Ovary (tissue), 9 donors: ENCODE measurements around the gene DMRTC1. TPM values are rescaled to one million over a fixed set of nuclear protein-coding genes. Genes with fewer than 3 reads are reported as not detected.
"Not testable (repeated sequence)": the region's sequence is repeated elsewhere in the genome, so short reads cannot be mapped to it uniquely, and the experiment has no call there.

ENCODE experiments used
- DNase-seq, 5 donors: peaks; one replicate each; pipeline ENCODE4 v3.0.0-alpha.2; 2019 to 2020
- H3K27ac ChIP-seq, 2 donors: fragments of 200-600 bp; one replicate each; pipeline versions ENCODE4 v1.5.1 to v1.8.0; 2019 to 2022
- H3K27me3 ChIP-seq: fragments of 200-600 bp; one replicate; pipeline ENCODE4 v1.8.0; 2022
- H3K36me3 ChIP-seq: fragments of 200-600 bp; sonication (generic); one replicate; pipeline ENCODE4 v1.5.1; 2019
- H3K4me1 ChIP-seq: one replicate; pipeline ENCODE4 v1.8.1; 2013; ENCODE audit warnings: mild to moderate bottlenecking, moderate library complexity; ENCODE audit not compliant: insufficient read depth
- H3K4me3 ChIP-seq: fragments of 200-600 bp; sonication (generic); one replicate; pipeline ENCODE4 v1.5.1; 2017
- H3K9me3 ChIP-seq, 2 donors: fragments of 200-600 bp in 1 of 2; sonication (generic) in 1 of 2; one replicate each; pipeline versions ENCODE4 v1.5.1 to v1.8.1; 2013 to 2019; ENCODE audit warnings: mild to moderate bottlenecking in 1 of 2, moderate library complexity in 1 of 2
- WGBS, 3 donors: extraction: QIAGEN DNeasy Blood & Tissue Kit in 1 of 3; methylation state at CpG; one replicate each; pipeline versions ENCODE4 v1.1.5 to v1.1.7; 2013 to 2017; 5-methylcytosine and 5-hydroxymethylcytosine counted together
- intact Hi-C, 4 donors: fragments of 100-400 bp; cut with DNase I; formaldehyde crosslinking; loops; one replicate each; pipeline versions ENCODE4 v1.11.0 to v1.15.1; 2022 to 2023
- polyA plus RNA-seq, 2 donors: library from polyadenylated mRNA; stranded (reverse); fragments of 200-250 nt in 1 of 2; fragments of 350-450 nt in 1 of 2; fragmentation: Illumina TruSeq in 1 of 2; extraction: RNeasy Lipid Tissue Mini Kit (QIAGEN cat#74804) in 1 of 2; gene quantifications; one replicate each; pipeline ENCODE4 v1.2.3, GENCODE V29; 2013 to 2014
- total RNA-seq, 7 donors: library from RNA; depleted of rRNA in 2 of 7; stranded (reverse); fragments of >200 nt in 2 of 7; fragmentation: NEBNext Ultra II Directional in 3 of 7; extraction: Animal tissue kit (Norgen Biotek cat#: 25700) in 3 of 7; gene quantifications; one replicate each; pipeline versions ENCODE4 v1.1.0 to v1.2.4, GENCODE V29; 2016 to 2023
- donor health status: DM: no; HTN: no; CAD: no; lungs with moderate emphysema.
- donor health status: DM: no; HTN: no; CAD: no.
- donor health status: Bipolar disorder and iron deficiency.
- donor health status: DM: yes; HTN: yes; CAD: no.
- donor health status: DM: no; HTN: no; CAD: no.
- donor health status: DM: yes; HTN: yes; CAD: no.

DMRTC1 gene
- total and polyA plus RNA-seq, 9 donors = 0.34 to 2.0 (median 1.0) TPM; not detected in 2

GRCh38 chrX:72916096-72916495 is 27.5 kb downstream of the DMRTC1 start:
- H3K36me3 ChIP-seq, H3K27me3 ChIP-seq, H3K27ac ChIP-seq, H3K4me1 ChIP-seq, H3K9me3 ChIP-seq, DNase-seq, H3K4me3 ChIP-seq, intact Hi-C loops: not testable (repeated sequence)
- 78 to 92% (median 84%) methylated on average over 2 to 3 of the region's 5 CpGs for WGBS, 3 donors

DNA sequence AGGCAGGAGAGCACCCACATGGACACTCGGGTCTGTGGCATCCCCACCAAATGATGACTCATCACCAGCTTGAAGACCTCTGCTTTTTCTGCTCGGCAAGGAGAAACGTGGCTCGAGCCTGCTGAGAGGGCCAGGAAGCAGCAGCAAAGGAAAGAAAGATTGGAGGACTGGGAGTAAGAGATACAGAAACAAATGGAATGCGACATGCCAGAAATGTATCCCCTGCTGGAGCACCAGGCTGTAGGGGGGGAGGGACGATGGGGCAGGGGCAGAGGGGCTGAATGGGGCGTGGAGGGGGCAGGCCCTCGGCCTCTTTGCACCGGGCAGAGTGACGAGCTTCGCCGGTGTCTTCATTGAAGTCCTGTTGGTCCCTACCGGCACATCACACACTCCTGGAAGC is 31.3 kb downstream of the DMRTC1 start, which contains the start of gene FAM236C:
TSS of gene FAM236C (plus strand) at position 301 of the 400 bp plus-strand sequence. CDS start 100 bp downstream, outside the sequence.
- H3K27me3 ChIP-seq, DNase-seq, H3K9me3 ChIP-seq, H3K36me3 ChIP-seq, H3K4me1 ChIP-seq, intact Hi-C loops, H3K4me3 ChIP-seq, H3K27ac ChIP-seq: not testable (repeated sequence)
- WGBS, 3 donors = no CpG with 5 or more reads among the region's 13 CpGs

DNA sequence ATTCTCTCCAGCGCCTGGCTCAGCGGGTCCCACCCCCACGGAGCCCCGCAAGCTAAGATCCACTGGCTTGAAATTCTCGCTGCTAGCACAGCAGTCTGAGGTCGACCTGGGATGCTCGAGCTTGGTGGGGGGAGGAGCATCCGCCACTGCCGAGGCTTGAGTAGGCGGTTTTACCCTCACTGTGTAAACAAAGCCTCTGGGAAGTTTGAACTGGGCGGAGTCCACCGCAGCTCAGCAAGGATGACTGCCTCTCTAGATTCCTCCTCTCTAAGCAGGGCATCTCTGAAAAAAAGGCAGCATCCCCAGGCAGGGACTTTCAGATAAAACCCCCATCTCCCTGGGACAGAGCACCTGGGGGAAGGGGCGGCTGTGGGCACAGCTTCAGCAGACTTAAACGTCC is 53.9 kb downstream of the DMRTC1 start:
- H3K36me3 ChIP-seq, H3K4me1 ChIP-seq, H3K27me3 ChIP-seq, H3K9me3 ChIP-seq, intact Hi-C loops, DNase-seq, H3K27ac ChIP-seq, H3K4me3 ChIP-seq: not testable (repeated sequence)
- no CpG with 5 or more reads among the region's 14 CpGs for whole genome bisulfite sequencing, 3 donors

- H3K9me3 ChIP-seq, H3K4me1 ChIP-seq, H3K4me3 ChIP-seq, H3K27ac ChIP-seq, H3K36me3 ChIP-seq, intact Hi-C loops, DNase-seq, H3K27me3 ChIP-seq: not testable (repeated sequence)
- WGBS, 3 donors = no CpG with 5 or more reads among the region's 2 CpGs
Measured at GRCh38 chrX:72882898-72883297, 60.7 kb downstream of the DMRTC1 start.

DNA sequence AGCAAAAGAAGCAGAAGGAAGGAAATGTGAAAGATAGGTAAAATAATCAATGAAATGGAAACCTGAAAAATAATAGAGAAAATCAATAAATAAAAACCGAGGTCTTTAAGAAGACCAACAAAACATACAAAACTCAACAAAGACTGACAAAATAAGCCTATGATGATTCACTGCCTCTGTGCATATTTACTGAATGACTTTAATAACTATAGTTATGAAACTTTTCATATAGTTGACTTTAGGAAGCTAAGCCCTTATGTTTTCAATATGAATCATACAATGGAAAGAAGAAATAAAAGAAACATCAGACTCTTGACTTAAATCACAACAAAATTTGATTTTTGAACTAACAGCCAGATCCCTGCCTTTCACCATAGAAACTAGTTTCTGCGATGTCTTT is 106.1 kb downstream of the DMRTC1 start:
- H3K27ac ChIP-seq, H3K36me3 ChIP-seq, H3K4me1 ChIP-seq, H3K9me3 ChIP-seq, H3K4me3 ChIP-seq, H3K27me3 ChIP-seq, intact Hi-C loops, DNase-seq: not testable (repeated sequence)
- WGBS, 3 donors = no CpG with 5 or more reads among the region's 2 CpGs

DNA sequence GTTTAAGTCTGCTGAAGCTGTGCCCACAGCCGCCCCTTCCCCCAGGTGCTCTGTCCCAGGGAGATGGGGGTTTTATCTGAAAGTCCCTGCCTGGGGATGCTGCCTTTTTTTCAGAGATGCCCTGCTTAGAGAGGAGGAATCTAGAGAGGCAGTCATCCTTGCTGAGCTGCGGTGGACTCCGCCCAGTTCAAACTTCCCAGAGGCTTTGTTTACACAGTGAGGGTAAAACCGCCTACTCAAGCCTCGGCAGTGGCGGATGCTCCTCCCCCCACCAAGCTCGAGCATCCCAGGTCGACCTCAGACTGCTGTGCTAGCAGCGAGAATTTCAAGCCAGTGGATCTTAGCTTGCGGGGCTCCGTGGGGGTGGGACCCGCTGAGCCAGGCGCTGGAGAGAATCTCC is 112.9 kb downstream of the DMRTC1 start:
- DNase-seq, H3K4me3 ChIP-seq, H3K27me3 ChIP-seq, intact Hi-C loops, H3K9me3 ChIP-seq, H3K27ac ChIP-seq, H3K36me3 ChIP-seq, H3K4me1 ChIP-seq: not testable (repeated sequence)
- WGBS, 3 donors = no CpG with 5 or more reads among the region's 13 CpGs

Other genes with a start within 250 kb of the DMRTC1 start
- 10 to 100 TPM in 4 of 7 donors, 1 to 10 TPM in 3; 7.5 to 14.8 (median 10.1) TPM for gene PHKA1, start 229.5 kb downstream of the DMRTC1 start, total RNA-seq
- 1 to 10 TPM; 4.6 to 7.5 TPM for gene PHKA1, start 229.5 kb downstream of the DMRTC1 start, polyA plus RNA-seq
- gene DMRTC1B, start 166.9 kb downstream of the DMRTC1 start, total RNA-seq = 1 to 10 TPM in 5 of 7 donors, under 1 TPM in 1, not detected in 1; 0.57 to 5.6 (median 4.6) TPM
- 1 to 10 TPM; 2.2 to 3.8 TPM for gene DMRTC1B, start 166.9 kb downstream of the DMRTC1 start, polyA plus RNA-seq
- gene FAM236B, start 161.2 kb downstream of the DMRTC1 start, total RNA-seq = not detected
- gene FAM236B, start 161.2 kb downstream of the DMRTC1 start, polyA plus RNA-seq = not detected
- not detected for gene FAM236D, start 135.6 kb downstream of the DMRTC1 start, total RNA-seq
- gene FAM236D, start 135.6 kb downstream of the DMRTC1 start, polyA plus RNA-seq = not detected
- gene FAM236C, start 31.2 kb downstream of the DMRTC1 start, total RNA-seq = not detected
- gene FAM236C, start 31.2 kb downstream of the DMRTC1 start, polyA plus RNA-seq = not detected
- gene FAM236A, start 5.6 kb downstream of the DMRTC1 start, total RNA-seq = not detected
- gene FAM236A, start 5.6 kb downstream of the DMRTC1 start, polyA plus RNA-seq = not detected
- under 1 TPM in 1 of 7 donors, not detected in 6; 0.13 TPM for gene PABPC1L2B, start 59.1 kb upstream of the DMRTC1 start, total RNA-seq
- not detected for gene PABPC1L2B, start 59.1 kb upstream of the DMRTC1 start, polyA plus RNA-seq
- not detected for gene PABPC1L2A, start 135.7 kb upstream of the DMRTC1 start, total RNA-seq
- not detected for gene PABPC1L2A, start 135.7 kb upstream of the DMRTC1 start, polyA plus RNA-seq